ENCODE results near the gene ABL1.
"Not testable (repeated sequence)": the region's sequence is repeated elsewhere in the genome, so short reads cannot be mapped to it uniquely, and the experiment has no call there.

Gene ABL1

DNA sequence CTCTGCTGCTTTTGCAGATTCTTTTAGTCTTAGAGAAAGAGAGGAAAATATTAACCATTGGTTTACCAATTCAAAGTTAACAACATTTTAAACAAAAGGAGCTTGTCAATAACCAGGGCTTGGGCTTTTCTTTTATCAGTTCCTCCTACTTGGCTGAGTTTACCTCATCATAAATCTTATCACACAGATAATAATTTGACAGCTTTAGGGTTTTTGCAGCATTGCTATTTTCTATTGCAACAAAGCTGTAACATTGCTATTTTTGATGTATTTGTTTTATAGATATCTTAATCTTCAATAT, 9.8 kb upstream of the ABL1 start:
- DNase-seq (ENCODE audit: low read depth in 2 of 2): no peak

DNA sequence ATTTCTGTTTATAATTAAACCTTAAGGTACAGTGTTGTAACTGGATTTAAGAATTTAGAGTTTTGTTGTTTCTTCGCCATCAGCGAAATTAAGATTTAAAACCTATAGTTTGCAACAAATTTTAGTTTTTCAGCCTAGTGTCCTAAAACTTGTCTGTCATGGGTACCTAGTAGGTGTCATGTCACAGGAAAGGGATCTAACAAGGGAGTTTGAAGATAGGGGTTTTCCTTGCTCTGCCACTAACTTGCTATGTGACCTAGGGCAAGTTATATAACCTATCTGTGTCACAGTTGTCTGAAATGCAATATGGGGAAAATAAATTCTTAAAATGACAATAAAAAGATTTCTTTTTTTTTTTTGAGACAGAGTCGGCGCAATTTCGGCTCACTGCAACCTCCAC, 9.2 kb upstream of the ABL1 start:
- DNase-seq (ENCODE audit: low read depth in 2 of 2): no peak

DNA sequence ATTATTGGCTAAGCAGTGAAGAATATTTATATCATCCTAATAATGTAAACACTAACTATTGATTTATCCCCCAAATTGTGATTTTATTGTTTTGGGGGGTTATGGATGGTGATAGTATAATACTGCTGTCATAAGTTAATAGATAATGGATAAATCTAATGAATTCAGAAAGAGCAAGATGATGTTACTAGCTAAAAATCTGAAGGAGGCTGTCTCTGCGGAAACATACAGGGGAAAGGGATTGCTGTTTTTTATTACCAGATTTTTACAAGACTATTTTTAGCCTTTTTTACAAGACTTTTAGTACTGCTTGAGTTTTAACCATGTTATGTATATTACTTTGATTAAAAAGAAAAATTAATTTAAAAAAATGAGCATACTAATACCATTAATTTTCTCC, 5.3 kb upstream of the ABL1 start:
- no peak for DNase-seq (ENCODE audit: low read depth in 2 of 2)

DNA sequence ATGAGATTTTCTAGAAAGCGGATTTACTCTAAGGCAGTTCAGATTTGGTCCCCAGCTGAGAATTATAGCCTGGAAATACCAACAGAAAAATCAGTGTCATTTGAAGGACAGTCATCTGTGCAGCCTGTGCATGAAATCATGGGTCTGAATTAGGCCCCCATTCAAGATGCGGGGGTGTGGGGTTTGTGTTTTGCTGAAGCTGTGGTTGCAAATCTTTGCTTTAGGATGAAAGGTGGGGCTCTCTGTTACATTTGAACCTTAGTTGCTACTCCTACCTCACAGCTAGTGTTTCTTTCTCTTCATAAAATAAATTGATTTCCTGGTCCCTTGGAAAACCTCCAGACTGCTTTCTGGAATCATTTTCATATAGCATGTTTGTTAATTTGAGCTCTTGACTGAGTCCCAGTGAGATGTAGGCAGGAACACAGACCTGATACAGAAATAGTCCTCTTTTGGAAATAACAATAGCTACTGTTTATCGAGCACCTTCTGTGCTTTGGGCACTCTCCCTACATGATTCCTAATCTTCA, 4.8 kb upstream of the ABL1 start:
- DNase-seq (ENCODE audit: low read depth in 2 of 2): no peak

DNA sequence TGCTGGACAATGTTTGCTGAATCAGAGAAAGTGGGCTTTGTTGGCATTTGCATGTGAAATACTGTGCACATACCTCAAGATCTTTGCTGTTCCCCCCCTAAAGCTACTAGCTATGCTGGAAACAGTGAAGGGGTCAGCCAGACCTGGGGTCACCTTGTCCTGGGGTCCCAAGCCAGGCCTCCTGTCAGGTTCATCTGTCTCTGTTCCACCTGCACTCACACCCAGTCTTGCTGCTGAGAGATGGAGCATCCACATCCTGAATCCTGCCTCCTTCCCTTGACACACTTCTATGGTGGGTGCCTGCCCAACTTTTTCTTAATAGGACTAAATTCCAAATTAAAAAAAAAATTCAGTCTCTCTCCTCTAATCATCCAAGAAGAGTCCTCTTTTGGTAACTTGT, 4.0 kb upstream of the ABL1 start:
- DNase-seq (ENCODE audit: low read depth in 2 of 2): no peak

DNA sequence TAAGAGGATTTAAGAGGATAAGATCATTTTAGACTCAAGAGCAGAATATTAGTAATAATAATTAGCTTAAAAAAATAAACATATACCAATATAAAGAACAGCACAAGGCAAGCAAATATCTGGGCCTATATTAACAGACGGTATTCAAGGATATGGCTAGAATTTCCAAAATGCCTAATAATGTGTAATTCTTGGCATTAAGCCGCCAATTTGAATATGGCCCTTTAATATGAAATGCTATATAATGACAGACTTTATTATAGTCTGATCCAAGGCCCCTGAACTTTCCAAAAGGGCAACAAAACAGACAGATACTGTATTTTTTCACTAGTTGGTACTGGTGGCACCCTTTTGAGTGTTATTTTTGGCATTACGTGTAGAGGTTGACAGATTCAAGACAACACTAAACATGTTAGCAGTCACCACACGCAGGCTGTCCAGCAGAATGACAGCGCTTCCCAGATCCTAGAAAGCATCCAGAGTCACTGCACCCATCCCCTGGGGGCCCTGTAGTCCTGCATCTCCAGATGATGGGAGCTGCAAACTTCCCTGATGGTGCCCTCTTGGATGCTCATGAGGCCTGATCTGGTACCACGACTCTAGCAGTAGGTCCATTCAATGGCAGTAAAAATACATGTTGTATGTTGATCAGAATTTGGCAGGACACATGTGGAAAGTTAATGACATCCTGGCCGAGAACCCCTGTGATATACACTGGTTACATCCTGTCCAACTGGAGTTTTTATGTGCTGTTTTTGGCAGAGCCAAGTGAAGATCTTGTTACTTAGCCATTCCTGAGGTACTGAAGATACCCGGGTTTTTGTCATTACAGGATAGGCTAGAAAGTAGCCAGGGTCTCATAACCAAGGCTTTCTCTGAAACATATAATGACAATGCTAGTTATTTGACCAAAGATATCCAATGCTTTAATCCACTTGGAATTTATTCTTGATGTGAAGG, 1.7 kb upstream of the ABL1 start:
- DNase-seq (ENCODE audit: low read depth in 2 of 2): no peak

DNA sequence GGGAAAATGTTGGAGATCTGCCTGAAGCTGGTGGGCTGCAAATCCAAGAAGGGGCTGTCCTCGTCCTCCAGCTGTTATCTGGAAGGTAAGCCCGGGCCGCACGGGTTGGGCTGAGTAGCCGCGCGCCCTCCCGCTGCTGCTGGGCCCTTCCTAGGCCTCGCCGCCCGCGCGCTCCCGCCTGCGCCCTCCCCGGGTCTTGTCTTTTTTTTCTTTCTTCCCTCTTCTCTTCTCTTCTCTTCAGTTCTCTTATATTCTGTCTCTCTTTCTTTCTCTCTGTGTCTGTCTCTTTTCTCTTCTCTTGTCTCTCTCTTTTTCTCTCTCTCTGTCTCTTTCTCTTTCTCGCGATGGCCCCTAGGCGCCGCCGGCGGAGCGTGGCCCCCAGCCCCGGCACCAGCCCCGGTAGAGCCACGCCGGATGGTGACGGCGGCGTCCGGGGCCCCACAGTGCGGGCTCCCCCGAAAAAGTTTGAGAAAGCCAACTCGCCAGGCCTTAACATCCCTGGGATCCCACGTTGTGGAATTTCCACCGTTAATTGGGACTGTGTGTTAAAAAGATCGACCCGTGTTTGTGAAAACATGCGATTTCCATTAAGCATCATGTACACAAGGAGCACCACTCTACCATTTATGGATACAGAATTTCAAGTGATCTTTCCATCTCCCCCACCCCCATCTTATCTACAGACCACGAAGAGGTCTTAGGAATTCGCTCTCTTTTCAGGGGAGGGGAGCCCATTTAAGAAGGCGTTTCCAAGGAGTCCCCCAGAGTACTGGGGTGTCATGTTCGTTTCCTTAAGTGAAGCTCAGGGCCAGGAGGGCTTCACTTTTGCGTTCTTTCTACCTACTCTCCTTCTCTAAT, 616 bp downstream of the ABL1 start:
- DNase-seq (ENCODE audit: low read depth in 2 of 2): peak; percentile 13 to 18

DNA sequence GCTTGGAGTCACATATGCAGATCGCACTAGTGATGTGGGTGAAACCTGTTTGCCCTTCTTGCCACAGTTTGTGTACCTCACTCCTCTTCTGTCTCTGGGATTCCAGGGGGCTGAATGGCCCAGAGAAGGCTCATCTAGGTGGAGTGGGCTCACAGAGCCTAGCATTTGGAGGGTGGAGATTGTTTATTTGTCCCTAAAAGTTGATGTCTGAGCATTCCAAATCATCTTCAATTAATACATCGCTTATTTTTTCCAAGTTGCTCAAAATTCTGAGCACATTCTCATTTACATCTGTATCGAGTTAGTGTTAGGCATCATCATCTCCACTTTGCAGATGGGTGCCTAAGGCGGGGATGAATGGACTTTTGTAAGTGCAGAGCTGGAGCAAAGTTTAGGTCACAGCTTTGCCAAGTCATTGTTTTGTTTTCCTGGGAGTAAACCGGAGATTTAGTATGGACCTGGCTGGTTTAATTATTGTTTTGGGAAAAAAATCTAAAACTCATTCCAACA, 2.0 kb downstream of the ABL1 start:
- no peak for DNase-seq (ENCODE audit: low read depth in 2 of 2)

DNA sequence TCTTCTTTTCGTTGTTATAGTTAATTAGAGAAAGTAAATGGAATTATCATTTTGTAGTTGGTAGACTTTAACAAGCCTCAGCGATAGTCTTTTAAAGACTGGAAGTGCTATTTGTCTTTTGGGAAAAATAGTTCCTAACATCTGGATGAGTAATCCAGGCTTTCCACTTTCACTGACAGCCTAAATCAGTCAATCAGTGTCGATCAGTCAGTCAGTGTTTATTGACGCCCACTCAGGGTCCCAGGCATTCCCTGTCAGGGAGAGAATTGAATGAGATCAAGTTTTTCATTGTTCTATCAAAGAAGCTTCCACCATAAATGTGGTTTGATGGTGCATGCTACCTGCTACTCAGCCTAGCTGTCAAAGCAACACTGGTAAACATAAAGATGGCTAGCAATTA, 2.6 kb downstream of the ABL1 start:
- no peak for DNase-seq (ENCODE audit: low read depth in 2 of 2)

DNA sequence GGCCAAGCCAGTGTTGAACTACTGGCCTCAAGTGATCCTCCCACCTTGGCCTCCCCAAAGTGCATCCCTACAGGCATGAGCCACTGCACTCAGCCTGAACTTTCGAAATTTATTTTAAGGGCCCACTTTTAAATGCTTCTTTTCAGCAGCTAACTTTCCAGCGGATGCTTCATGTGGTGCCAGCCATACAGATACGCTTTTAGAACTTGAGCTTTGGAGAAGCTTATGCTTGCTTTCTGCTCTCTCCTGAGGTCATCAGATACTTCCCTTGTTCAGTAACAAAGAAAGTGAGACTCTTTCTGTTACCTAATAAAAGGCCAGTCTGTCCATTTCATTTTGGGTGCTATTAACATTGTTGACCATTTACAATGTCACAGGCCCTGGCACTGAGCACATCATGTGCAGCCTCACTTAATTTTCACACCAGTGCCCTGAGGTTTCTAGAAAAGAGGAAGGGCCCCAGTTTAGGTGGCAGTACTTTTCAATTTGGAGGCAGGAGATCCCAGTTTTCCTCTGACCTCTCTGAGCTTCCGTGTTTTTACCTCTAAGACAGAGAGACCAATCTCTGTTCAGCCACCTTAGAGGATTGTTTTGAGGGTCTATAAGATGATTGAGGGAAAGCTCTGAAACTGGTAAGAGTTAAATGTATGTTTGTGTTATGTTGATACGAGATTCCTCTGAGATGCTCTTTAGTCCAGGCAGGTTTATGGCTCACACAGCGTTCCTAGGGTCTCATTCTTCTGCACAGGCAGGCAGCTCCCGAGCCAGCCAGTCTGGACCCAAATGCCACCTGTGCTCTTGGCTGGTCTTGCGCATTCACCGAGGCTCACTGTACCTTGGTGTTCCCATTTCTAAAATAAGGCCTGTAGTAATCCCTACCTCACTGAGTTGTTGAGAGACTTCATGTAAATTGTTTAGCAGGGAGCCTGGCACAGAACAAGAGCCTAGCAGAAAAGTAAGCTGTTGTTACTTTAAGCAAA, 4.4 kb downstream of the ABL1 start:
- no peak for DNase-seq (ENCODE audit: low read depth in 2 of 2)

DNA sequence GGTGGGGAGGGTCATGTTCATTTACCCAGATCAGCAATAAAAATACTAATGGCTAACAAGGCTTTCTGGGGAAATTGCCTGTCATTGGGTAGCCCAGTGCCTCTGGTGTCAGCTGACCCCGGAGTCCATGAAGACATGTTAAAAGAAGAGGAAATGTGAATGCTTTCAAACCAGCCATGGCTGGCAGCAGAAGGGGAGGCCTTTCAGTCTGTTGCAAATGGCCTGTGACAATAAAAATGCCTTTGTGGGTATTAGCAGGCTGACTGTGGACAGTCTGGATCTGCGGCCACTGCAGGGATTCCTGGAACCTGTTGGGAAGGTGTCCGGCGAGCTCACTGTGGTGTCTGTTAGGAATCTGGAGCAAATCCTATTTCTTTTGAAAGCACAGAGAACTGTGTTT, 7.5 kb downstream of the ABL1 start:
- no peak for DNase-seq (ENCODE audit: low read depth in 2 of 2)

DNA sequence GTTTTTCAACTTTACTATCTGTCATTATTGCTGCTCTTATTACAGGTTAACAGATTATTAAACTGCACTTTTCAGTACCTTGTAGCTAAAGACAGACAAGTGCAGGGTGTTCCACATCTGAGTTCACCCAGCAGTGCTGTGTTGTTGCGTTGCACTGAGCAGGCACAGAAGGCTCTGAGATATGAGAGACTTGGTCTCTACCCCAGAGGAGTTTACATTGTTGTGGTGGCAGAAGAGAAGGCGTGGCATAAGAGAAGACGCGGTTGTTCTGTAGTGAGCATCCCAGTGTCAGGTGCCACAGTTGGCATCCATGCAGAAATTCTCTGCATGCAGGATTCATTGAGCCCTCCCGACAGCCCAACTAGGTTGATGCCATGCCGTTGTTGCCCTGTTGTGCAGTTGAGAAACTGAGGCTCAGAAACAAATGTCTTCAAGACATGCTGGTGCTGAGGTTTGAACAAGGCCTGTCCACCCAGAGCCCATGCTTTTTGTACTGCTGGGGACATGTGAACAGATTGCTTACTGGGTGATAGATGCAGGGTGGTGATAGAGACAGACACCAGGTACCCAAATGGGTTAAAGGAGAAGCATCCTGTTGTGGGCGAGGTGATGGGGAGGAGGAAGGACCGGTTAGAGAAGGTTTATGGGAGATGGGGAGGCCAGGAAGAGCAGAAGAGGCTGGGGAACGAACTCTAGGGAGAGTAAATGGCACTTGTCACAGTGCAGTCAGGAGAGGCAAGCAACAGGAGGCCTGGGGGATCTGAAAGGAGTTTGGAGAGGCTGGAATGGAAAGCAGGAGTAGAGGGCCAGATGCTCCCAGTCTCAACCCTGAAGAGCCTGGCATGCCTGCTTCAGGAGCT, 8.2 kb downstream of the ABL1 start:
- DNase-seq (ENCODE audit: low read depth in 2 of 2): no peak

DNA sequence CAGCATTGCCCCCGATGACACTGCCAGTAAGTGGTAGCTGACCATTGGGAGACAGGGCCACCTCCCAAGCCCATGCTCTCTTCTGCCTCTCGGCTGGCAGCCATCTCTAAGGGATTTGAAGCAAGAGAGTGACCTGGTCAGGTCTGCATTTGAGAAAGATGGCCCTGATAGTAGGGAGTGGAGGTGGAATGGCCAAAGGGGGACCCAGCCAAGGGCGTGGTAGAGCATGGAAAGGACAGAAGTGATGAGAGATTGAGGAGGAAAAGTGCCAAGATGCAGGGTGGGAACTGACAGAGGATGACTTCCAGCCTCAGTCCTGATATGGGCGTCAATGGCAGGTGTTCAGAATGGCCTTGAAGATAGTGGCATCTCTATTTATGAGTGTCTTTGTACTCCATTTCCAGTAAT, 9.0 kb downstream of the ABL1 start:
- DNase-seq (ENCODE audit: low read depth in 2 of 2): no peak

DNA sequence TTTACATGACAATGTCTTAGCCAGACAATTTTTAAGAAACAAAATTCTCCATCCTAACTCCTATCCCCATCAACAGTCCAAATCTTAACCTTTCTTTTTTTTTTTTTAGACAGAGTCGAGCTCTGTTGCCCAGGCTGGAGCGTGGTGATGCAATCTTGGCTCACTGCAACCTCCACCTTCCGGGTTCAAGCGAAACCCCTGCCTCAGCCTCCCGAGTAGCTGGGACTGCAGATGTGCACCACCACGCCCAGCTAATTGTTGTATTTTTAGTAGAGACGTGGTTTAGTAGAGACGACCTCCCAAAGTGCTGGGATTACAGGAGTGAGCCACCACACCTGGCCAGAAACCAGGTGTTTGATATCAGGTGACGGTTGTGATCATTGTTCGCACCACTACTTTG, 10.2 kb downstream of the ABL1 start:
- no peak for DNase-seq (ENCODE audit: low read depth in 2 of 2)

DNA sequence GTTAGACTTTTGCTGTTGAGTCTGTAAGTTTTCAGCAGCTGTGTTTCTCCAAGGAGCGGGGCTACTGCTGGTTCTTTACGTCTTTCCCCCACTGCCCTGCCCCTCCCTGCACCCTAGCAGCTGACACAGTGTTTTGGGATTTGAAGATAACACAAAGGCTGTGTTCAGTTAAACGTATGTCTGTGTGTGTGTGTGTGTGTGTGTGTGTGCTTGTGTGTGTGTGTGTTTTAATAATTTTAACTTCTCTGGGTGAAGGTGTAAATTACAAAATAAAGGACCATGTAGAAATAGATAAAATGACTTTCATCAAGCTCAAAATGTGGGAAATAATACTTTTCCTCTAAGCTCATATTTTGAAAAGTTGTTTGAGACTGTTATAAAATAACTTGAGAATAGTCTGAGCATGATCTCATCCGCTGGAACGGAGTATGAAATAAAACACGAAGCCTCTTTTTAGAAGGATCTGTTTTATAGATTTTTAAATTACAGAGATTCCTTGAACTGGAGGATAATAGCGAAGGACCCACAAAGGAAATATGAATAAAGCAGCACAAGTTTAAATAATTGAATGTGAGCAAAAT, 10.9 kb downstream of the ABL1 start:
- no peak for DNase-seq (ENCODE audit: low read depth in 2 of 2)

DNA sequence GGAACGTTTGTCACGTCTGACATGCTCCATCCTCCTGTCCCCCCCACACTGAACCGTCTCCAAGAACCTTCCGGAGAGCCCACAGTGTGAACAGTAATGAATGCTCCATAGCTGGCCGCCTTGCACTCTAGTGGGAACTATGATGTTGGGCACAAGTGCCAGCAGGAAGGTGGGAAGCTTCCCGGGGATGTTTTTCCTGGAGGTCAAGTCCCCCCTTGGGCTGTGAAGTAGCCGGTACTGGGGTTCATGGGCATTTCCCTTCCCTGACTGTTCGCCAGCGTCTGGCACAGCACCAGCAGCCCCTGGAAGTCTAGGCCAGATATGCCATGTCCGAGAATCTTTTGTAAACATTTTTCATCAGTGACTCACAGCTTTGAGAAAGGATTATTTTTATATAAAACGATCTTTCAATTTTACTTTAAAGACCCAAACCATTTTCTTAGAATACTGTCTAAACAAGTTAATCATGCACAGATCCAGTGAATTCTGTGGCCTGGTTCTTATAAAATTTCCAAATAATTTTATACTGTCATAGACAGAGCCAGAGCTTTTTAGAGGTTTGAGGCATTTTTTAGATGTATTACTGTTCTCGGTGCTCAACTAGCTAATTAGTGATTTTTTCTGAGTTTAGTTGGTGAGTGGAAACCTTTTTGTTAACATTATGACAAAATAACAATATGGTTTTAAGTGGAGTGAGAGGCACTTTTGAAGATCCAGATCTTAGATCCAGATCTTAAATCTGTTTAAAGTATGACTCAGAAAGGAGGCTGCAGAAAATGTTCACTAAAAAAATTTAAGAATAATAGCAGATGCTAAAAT, 11.6 kb downstream of the ABL1 start:
- DNase-seq (ENCODE audit: low read depth in 2 of 2): no peak

DNA sequence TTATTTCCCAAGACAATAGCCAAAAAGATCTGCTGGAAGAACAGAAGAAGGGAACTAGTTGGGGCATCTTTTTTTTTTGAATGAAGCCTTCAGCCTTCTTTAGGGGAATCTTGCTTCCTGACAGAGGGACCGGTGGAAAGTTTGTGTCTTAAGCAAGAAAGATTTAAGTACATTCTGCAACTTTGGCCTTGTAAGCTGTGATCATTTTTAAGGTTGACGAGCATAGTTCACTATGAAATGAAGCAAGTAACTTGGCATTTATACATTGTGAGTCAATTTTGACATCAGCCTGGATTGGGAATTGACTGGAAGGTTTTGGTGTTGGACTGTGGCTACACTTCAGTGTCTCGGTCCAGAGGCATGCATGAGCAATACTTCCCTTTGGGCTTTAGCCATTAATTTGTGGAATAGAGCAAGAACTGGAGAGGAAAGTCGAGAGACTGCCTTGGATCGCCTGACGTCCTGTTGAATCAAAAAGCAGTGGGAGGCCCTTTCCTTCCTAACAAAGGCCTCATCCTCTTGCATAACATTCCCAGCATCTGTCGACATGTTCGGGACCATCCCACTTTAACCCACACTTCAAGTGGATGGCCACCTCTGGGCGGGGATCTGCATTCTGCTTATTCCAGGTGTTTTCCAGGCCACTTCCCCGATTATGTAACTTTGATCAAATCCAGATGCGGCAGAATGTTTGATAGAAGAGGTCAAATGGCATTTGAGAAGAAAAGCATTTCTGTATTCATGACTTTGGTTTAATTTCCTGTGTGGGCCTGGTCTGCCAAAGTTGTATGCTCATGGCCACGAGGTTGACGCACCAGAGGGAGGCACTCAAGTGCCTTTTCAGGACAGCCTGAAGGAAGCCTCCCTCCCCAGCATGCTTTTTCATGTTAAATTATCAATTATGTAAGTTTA, 12.5 kb downstream of the ABL1 start:
- no peak for DNase-seq (ENCODE audit: low read depth in 2 of 2)

DNA sequence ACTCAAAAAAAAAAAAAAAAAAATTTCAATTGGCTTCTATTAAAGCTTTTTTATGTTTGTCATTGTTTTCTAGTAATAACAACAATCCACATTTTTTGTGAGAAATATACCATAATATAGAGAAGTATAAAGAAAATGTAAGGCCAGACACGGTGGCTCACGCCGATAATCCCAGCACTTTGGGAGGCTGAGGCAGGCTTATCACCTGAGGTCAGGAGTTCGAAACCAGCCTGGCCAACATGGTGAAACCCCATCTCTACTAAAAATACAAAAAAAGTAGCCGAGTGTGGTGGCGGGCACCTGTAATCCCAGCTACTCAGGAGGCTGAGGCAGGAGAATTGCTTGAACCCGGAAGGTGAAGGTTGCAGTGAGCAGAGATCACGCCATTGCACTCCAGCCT, 13.5 kb downstream of the ABL1 start:
- DNase-seq (ENCODE audit: low read depth in 2 of 2): not testable (repeated sequence)
